LNCaP clone FGC (cell line): ENCODE measurements around the gene TMTC3.

Source experiments
- DNase-seq: peaks from one replicate; pipeline ENCODE4 v3.0.0-alpha.2; 2011; ENCODE audit warnings: low read depth
- H3K4me3 ChIP-seq: 2 replicates; pipeline ENCODE4 v1.5.1; 2011; ENCODE audit warnings: mild to moderate bottlenecking, low read depth, low read length, control low read depth
- TF ChIP-seq, protein P1 (sequence below): IDR thresholded peaks from 2 replicates; pipeline ENCODE4 v1.5.1; 2012; ENCODE audit warnings: mild to moderate bottlenecking; ENCODE audit not compliant: control insufficient read depth, insufficient read depth; ENCODE audit errors: extremely low read depth

Gene TMTC3

DNA sequence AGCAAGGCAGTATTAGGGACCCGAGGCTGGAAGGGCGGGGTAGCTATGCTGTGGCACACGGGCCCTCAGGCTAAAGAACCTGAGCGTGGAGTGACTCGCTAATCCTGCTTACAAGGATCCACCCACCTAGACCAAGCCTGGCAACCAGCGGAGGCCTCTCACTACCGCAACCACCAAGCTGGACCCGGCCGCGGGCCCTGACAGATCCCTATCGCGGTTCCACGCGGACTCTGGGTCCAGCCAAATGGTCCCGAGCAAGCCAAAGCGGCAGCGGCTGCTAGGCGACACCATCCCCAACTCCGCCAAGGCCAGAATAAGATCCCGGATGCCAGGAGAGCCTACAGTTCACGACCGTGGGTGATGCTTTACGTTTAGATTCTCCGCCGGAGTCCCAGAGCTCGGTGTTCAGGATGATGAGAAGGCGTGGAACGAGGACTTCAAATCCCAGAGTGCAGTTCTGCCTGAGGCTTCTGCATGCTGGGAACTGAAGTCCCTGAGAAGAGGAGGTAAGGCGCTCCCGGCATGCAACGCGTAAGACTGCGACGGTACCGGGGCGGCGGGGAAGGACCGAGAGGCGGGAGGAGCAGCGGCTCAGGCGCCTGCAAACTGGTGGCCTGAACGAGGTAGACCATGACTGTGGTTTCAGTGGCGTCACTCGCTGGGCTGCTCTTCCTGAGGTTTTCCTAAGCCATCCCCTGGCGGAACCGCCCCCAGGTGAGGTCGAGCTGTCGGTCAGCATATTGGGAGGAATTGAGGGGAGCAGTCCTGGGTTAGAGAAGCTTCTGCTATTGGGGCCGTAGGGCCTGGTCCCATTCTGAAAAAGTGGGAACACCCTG lies at the start of gene TMTC3, which contains the start of gene CEP290:
TMTC3 (plus strand) TSS at position 534 of the 836 bp plus-strand sequence. CDS start 6,009 bp downstream, outside the sequence.
CEP290 (minus strand) TSS at position 315 of the 836 bp plus-strand sequence. CDS start 781 bp downstream, outside the sequence.
- TF ChIP-seq, protein P1, sequence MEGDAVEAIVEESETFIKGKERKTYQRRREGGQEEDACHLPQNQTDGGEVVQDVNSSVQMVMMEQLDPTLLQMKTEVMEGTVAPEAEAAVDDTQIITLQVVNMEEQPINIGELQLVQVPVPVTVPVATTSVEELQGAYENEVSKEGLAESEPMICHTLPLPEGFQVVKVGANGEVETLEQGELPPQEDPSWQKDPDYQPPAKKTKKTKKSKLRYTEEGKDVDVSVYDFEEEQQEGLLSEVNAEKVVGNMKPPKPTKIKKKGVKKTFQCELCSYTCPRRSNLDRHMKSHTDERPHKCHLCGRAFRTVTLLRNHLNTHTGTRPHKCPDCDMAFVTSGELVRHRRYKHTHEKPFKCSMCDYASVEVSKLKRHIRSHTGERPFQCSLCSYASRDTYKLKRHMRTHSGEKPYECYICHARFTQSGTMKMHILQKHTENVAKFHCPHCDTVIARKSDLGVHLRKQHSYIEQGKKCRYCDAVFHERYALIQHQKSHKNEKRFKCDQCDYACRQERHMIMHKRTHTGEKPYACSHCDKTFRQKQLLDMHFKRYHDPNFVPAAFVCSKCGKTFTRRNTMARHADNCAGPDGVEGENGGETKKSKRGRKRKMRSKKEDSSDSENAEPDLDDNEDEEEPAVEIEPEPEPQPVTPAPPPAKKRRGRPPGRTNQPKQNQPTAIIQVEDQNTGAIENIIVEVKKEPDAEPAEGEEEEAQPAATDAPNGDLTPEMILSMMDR = no peak
- H3K4me3 ChIP-seq = peak within 1 kb of the TSS; percentile 96
- peak; percentile 99 for DNase-seq

DNA sequence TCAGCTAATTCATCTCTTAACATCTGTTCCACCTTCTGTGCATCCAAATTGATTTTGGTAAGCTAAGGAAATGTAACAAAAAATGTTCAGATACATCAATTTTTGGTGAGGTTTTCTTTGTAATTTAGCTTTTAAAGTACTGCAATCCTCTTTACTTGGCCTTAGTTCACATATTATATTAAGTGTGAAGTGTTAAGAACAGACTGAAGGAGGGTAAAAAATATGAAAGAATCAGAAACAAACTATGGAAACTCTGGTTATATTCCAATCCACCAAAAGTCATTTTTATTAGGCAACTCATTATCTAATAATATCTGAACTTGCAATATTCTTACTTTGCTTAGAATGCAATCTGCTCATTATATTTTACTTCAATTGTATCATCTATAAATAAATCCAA lies 49.3 kb upstream of the TMTC3 start:
- no peak overlapping the region for H3K4me3 ChIP-seq
- TF ChIP-seq, protein P1 = no peak
- DNase-seq = no peak

DNA sequence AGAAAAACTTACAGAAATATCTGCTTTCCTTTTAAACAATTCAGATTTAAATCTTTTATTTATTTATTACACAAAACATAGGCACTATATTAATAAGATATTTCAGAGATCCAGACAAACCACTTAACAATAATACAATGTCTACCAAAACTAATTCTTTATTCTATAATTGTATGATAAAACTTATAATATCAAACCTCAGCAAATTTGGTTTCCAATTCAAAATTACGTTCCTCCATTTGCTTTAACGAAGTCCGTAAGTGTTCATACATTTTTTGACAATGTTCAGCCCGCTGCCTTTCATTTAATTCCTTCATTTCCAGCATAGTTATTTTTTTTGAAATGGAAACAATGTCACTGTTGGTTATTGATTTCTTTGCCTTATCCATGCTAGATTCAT lies 48.5 kb upstream of the TMTC3 start:
- no peak overlapping the region for H3K4me3 ChIP-seq
- TF ChIP-seq, protein P1 = no peak
- no peak for DNase-seq

DNA sequence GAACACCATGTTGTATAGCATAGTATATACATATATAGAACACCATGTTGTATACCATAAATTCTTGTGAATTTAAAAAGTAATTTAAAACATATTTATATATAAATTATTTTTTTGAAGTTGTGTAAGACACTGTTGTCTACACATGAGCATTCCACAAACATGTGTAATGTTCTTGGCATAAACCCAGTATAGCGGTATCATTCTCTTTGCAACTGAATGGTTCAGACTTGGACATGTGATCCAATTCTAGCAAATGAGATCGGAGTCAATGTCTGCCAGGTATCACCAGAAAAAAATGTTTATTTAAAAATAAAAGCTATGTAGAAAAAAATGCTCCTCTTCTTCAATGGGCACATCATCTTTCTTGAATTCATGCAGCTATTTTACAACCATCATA lies 34.1 kb upstream of the TMTC3 start:
- TF ChIP-seq, protein P1 = no peak
- H3K4me3 ChIP-seq = no peak overlapping the region
- DNase-seq = no peak

DNA sequence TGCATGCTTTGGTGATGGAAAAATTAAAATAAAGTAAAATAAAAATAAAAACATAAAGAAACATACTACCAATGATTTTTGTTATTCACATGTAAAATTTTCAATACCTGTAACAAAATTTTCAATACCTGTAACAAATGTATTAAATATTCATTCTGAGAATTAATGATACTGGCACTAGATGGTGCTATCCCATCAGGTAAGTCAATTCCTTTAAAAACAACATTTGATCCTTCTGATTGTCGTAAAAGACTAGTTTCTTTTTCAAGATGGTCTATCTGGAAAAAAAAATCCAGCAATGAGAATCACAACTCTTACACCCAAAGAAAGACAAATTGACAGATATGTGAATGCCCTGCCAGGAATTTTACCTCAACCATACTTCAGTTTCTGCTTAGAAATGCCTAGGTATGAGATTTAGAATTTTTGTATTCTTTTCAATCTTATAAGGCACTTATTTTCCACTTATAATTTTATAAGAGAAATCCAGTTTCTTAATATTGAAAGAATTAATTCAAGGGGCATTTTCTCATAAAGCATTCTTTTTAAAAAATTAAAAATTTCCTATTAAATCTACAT lies 30.9 kb upstream of the TMTC3 start:
- peak; percentile 67 for DNase-seq
- peak overlapping the region; percentile 31 for H3K4me3 ChIP-seq
- TF ChIP-seq, protein P1 = peak; percentile 54

DNA sequence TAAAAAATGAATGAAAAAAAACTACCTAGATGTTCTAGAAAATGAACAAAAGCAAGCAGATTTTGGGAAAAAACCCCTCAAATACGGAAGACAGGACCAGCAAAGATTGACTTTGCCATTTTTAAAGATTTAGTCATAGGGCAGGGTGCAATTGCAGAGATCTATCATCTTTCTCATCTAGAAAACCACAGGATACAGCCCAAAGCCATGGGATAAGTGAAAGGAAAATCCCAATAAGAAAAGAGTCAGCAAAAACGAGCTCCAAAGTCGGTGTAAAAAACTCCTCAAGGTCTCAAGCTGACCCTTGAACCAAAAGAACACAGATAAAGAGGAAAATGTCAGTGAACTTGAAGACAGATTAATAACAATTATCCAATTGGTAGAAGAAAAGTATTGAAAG lies 28.2 kb upstream of the TMTC3 start:
- TF ChIP-seq, protein P1 = no peak
- DNase-seq = no peak
- H3K4me3 ChIP-seq = no peak overlapping the region

DNA sequence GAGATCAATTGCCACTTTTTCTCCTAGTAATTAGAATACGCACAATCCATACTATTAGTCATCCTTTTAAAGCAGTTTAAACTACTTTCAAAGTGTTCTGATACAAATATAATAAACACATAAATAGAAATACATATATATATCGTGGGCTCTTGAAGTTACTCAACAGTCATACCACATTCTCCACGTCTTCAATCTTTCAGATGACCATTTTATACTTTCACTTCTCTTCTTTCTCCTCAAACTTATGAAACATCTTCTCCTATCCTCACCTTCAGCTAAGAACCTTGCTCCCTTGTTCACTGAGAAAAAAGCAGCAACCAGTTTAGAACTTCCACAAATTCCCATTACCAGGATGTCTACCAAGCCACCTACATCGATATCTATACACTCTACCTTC lies 19.4 kb upstream of the TMTC3 start:
- H3K4me3 ChIP-seq = no peak overlapping the region
- DNase-seq = no peak
- TF ChIP-seq, protein P1 = no peak
